Measurements from ENCODE around the gene RELN.

The RELN gene

GRCh38 chr7:103889451-103889850 is 100.0 kb downstream of the RELN start:
- no peak for DNase-seq

GRCh38 chr7:103888603-103889153 is 100.8 kb downstream of the RELN start:
- no peak for DNase-seq

GRCh38 chr7:103887853-103888602 is 101.4 kb downstream of the RELN start:
- no peak for DNase-seq

GRCh38 chr7:103887050-103887449 is 102.4 kb downstream of the RELN start:
- no peak for DNase-seq

GRCh38 chr7:103879928-103880600 is 109.4 kb downstream of the RELN start:
- DNase-seq: no peak

- DNase-seq: no peak
These were observed 110.0 kb downstream of the RELN start for GRCh38 chr7:103879411-103879810.

GRCh38 chr7:103877565-103877964 is 111.9 kb downstream of the RELN start:
- DNase-seq: no peak

GRCh38 chr7:103875718-103876117 is 113.7 kb downstream of the RELN start:
- no peak for DNase-seq

GRCh38 chr7:103871473-103871872 is 118.0 kb downstream of the RELN start:
- no peak for DNase-seq

- DNase-seq: no peak
These were observed 118.8 kb downstream of the RELN start for GRCh38 chr7:103870664-103871063.

GRCh38 chr7:103867874-103868273 is 121.6 kb downstream of the RELN start:
- no peak for DNase-seq

- no peak for DNase-seq
These were observed 122.5 kb downstream of the RELN start for GRCh38 chr7:103866919-103867318.

GRCh38 chr7:103865442-103865841 is 124.0 kb downstream of the RELN start:
- DNase-seq: no peak

GRCh38 chr7:103862302-103863035 is 127.0 kb downstream of the RELN start:
- DNase-seq: no peak

GRCh38 chr7:103859709-103860108 is 129.7 kb downstream of the RELN start:
- no peak for DNase-seq

GRCh38 chr7:103857435-103857834 is 132.0 kb downstream of the RELN start:
- no peak for DNase-seq

- no peak for DNase-seq
These were observed 132.5 kb downstream of the RELN start for GRCh38 chr7:103856929-103857328.

- DNase-seq: no peak
These were observed 133.8 kb downstream of the RELN start for GRCh38 chr7:103855671-103856070.

- DNase-seq: no peak
These were observed 134.8 kb downstream of the RELN start for GRCh38 chr7:103854611-103855010.

- no peak for DNase-seq
These were observed 138.1 kb downstream of the RELN start for GRCh38 chr7:103851357-103851756.

GRCh38 chr7:103843689-103844480 is 145.6 kb downstream of the RELN start:
- no peak for DNase-seq

- no peak for DNase-seq
These were observed 156.1 kb downstream of the RELN start for GRCh38 chr7:103833401-103833800.

- DNase-seq: no peak
These were observed 157.0 kb downstream of the RELN start for GRCh38 chr7:103832438-103832837.

Measured in DMS79 (cell line).